Uterus (tissue), 2 donors: ENCODE results near the gene MAJIN.

Experiments
- POLR2A ChIP-seq, 2 donors: fragments of 450-650 bp; IDR thresholded peaks; one replicate each; pipeline ENCODE4 v1.6.1; 2016; ENCODE audit warnings: antibody characterized with exemption in 2 of 2, mild to moderate bottlenecking in 1 of 2, moderate library complexity in 1 of 2
- TF ChIP-seq, protein P1 (sequence below), 4 experiments: fragments of 200-600 bp in 2 of 4; fragments of 450-650 bp in 2 of 4; sonication (generic) in 2 of 4; IDR thresholded peaks; one replicate each; pipeline ENCODE4 v1.5.1; 2016 to 2019; ENCODE audit warnings: antibody characterized with exemption in 4 of 4, mild to moderate bottlenecking in 2 of 4, moderate library complexity in 1 of 4

DNA sequence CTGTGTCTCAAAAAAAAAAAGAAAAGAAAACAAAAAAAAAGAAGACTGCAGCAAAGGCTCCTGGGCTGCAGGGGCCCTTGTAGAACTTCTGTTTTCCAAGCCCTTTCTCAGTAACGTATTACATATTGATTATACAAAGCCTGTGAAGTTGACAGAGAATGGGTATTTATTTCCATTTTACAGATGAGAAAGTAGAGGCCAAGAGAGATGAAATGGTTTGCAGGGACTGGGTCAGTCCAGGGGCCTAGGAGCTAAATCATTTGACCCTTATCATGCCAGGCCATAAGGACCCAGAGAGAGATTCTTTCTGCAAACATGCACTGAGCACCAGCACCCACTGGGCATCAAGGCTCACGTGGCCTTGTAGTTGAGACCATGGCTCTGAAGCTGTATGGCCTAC, 43.0 kb downstream of the MAJIN start:
- TF ChIP-seq, protein P1, sequence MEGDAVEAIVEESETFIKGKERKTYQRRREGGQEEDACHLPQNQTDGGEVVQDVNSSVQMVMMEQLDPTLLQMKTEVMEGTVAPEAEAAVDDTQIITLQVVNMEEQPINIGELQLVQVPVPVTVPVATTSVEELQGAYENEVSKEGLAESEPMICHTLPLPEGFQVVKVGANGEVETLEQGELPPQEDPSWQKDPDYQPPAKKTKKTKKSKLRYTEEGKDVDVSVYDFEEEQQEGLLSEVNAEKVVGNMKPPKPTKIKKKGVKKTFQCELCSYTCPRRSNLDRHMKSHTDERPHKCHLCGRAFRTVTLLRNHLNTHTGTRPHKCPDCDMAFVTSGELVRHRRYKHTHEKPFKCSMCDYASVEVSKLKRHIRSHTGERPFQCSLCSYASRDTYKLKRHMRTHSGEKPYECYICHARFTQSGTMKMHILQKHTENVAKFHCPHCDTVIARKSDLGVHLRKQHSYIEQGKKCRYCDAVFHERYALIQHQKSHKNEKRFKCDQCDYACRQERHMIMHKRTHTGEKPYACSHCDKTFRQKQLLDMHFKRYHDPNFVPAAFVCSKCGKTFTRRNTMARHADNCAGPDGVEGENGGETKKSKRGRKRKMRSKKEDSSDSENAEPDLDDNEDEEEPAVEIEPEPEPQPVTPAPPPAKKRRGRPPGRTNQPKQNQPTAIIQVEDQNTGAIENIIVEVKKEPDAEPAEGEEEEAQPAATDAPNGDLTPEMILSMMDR (IDR thresholded peaks at IDR 0.05), result no peak
- no peak for TF ChIP-seq POLR2A (IDR thresholded peaks at IDR 0.05)
